Measurements from ENCODE around the gene SCUBE1.

Gene SCUBE1

GRCh38 chr22:43188829-43189545 is 154.2 kb downstream of the SCUBE1 start:
- DNase-seq: no peak

GRCh38 chr22:43187171-43188099 is 155.7 kb downstream of the SCUBE1 start:
- DNase-seq: peak; percentile 94

- peak; percentile 9 for DNase-seq
These were observed 156.7 kb downstream of the SCUBE1 start, which contains the start of gene TTLL12 for GRCh38 chr22:43186272-43187170. TTLL12 (minus strand) TSS chr22:43187134; CDS start chr22:43187069, 65 bp downstream.

GRCh38 chr22:43185860-43186261 is 157.3 kb downstream of the SCUBE1 start:
- DNase-seq: no peak

- no peak for DNase-seq
These were observed 159.5 kb downstream of the SCUBE1 start for GRCh38 chr22:43183496-43184277.

GRCh38 chr22:43182726-43183125 is 160.4 kb downstream of the SCUBE1 start:
- no peak for DNase-seq

- DNase-seq: no peak
These were observed 161.1 kb downstream of the SCUBE1 start for GRCh38 chr22:43182118-43182517.

- DNase-seq: no peak
These were observed 161.7 kb downstream of the SCUBE1 start for GRCh38 chr22:43181321-43182076.

- no peak for DNase-seq
These were observed 162.5 kb downstream of the SCUBE1 start for GRCh38 chr22:43180670-43181069.

- DNase-seq: no peak
These were observed 163.3 kb downstream of the SCUBE1 start for GRCh38 chr22:43179911-43180195.

GRCh38 chr22:43179146-43179910 is 163.8 kb downstream of the SCUBE1 start:
- no peak for DNase-seq

- DNase-seq: no peak
These were observed 165.7 kb downstream of the SCUBE1 start for GRCh38 chr22:43177479-43177878.

GRCh38 chr22:43176090-43176489 is 167.1 kb downstream of the SCUBE1 start:
- no peak for DNase-seq

- no peak for DNase-seq
These were observed 168.1 kb downstream of the SCUBE1 start for GRCh38 chr22:43174941-43175531.

- DNase-seq: no peak
These were observed 169.0 kb downstream of the SCUBE1 start for GRCh38 chr22:43173976-43174720.

GRCh38 chr22:43173566-43173965 is 169.6 kb downstream of the SCUBE1 start:
- no peak for DNase-seq

GRCh38 chr22:43172191-43172590 is 171.0 kb downstream of the SCUBE1 start:
- DNase-seq: no peak

GRCh38 chr22:43171607-43172006 is 171.6 kb downstream of the SCUBE1 start:
- no peak for DNase-seq

- DNase-seq: no peak
These were observed 172.1 kb downstream of the SCUBE1 start for GRCh38 chr22:43171019-43171491.

All from T1000 (cell line).